Caco-2 (cell line): ENCODE data around the gene RRBP1. TPM values are rescaled to one million over a fixed set of nuclear protein-coding genes. Genes with fewer than 3 reads are reported as not detected.

Experiments used
- BruUV-seq: library from RNA; stranded (reverse); fragments of 400-500 nt; replicated peaks from 2 replicates; lab custom pipeline; 2021; lab: Mats Ljungman, UMichigan
- CTCF ChIA-PET: fragments of 300-600 bp; sonication (Branson Sonifier 250); formaldehyde crosslinking; loops from one replicate; lab custom pipeline; 2022; ENCODE audit warnings: antibody characterized with exemption; lab: Charles Lee
- POLR2A ChIA-PET: fragments of 300-600 bp; sonication (Branson Sonifier 250); formaldehyde crosslinking; loops from one replicate; lab custom pipeline; 2022; ENCODE audit warnings: antibody characterized with exemption; lab: Charles Lee
- DNase-seq, 2 experiments: peaks; one replicate each; pipeline versions ENCODE4 v3.0.0 to v3.0.0-alpha.2; 2020 to 2022
- H3K27me3 ChIP-seq: replicated peaks from 2 replicates; pipeline ENCODE4 v1.6.0; 2011; ENCODE audit warnings: low read length; ENCODE audit not compliant: control insufficient read depth, insufficient read depth
- H3K36me3 ChIP-seq: 2 replicates; pipeline ENCODE4 v1.5.1; 2011; ENCODE audit warnings: low read length; ENCODE audit not compliant: control insufficient read depth, insufficient read depth
- H3K4me1 ChIP-seq: fragments of 250-450 bp; sonication (Bioruptor Pico); 2 replicates; pipeline ENCODE4 v1.5.1; 2020; ENCODE audit warnings: mild to moderate bottlenecking
- H3K4me3 ChIP-seq: 2 replicates; pipeline ENCODE4 v1.5.1; 2011; ENCODE audit warnings: low read depth, mild to moderate bottlenecking, control low read depth, low read length
- H3K9me3 ChIP-seq: fragments of 250-450 bp; sonication (Bioruptor Pico); 2 replicates; pipeline ENCODE4 v1.5.1; 2020; ENCODE audit warnings: mild to moderate bottlenecking, moderate library complexity
- H3K27ac Mint-ChIP-seq: one replicate; pipeline ENCODE4 v1.8.0; 2022; ENCODE audit warnings: mixed read lengths; ENCODE audit not compliant: unreplicated experiment
- H3K27me3 Mint-ChIP-seq: one replicate; pipeline ENCODE4 v1.8.0; 2022; ENCODE audit warnings: mixed read lengths; ENCODE audit not compliant: insufficient read depth, unreplicated experiment
- H3K36me3 Mint-ChIP-seq: one replicate; pipeline ENCODE4 v1.8.0; 2022; ENCODE audit warnings: mild to moderate bottlenecking, mixed read lengths; ENCODE audit not compliant: insufficient read depth, unreplicated experiment
- H3K4me1 Mint-ChIP-seq: one replicate; pipeline ENCODE4 v1.8.0; 2022; ENCODE audit warnings: low read depth, mixed read lengths; ENCODE audit not compliant: unreplicated experiment
- H3K4me3 Mint-ChIP-seq: one replicate; pipeline ENCODE4 v1.8.0; 2022; ENCODE audit warnings: mild to moderate bottlenecking, moderate library complexity, mixed read lengths; ENCODE audit not compliant: unreplicated experiment
- H3K9me3 Mint-ChIP-seq: one replicate; pipeline ENCODE4 v1.8.0; 2022; ENCODE audit warnings: mixed read lengths; ENCODE audit not compliant: unreplicated experiment
- intact Hi-C: fragments of 100-400 bp; cut with micrococcal nuclease; formaldehyde crosslinking; loops from one replicate; pipeline ENCODE4 v1.10.0; 2022; ENCODE audit not compliant: unreplicated experiment
- total RNA-seq: library from RNA; stranded (reverse); gene quantifications from 2 replicates; pipeline ENCODE4 v1.2.3, GENCODE V29; 2022
- TF ChIP-seq, protein P1 (sequence below), 2 experiments: fragments of 200-600 bp in 1 of 2; IDR thresholded peaks; 1 replicate in 1 of 2; 2 replicates in 1 of 2; pipeline versions ENCODE4 v1.5.1 to v1.8.0; 2011 to 2022; ENCODE audit warnings: antibody characterized with exemption in 1 of 2, control low read depth in 1 of 2, inconsistent platforms in 1 of 2, low read depth in 1 of 2, low read length in 1 of 2, mild to moderate bottlenecking in 1 of 2, moderate library complexity in 1 of 2; ENCODE audit not compliant: insufficient read depth in 1 of 2, severe bottlenecking in 1 of 2, unreplicated experiment in 1 of 2

Gene RRBP1
- total RNA-seq, 1 experiment from 2014 or later: 758 TPM

DNA sequence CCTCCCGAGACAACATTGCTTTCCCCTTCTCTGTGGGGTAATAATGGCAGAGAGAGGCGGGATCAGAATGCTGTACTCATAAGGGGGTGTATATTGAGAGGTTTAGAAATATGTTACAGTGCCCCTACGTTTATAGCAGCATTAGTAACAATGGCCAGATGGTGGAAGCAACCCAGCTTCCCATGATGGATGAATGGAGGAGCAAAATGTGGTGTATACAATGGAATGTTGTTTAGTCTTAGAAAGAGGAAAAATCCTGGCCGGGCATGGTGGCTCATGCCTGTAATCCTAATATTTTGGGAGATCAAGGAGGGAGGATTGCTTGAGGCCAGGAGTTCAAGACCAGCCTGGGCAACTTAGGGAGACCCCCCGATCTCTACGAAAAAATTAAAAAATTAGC lies 30.7 kb upstream of the RRBP1 start:
- Mint-ChIP-seq H3K27me3 (no peaks in the 10 kb centered on the region), H3K4me1 (peaks cover 40% of the 10 kb centered on the region), H3K36me3 (peaks cover 30% of the 10 kb centered on the region), H3K4me3 (no peak overlapping the region), H3K27ac (peak overlapping the region; percentile 82), H3K9me3 (no peaks in the 10 kb centered on the region)
- H3K27me3 ChIP-seq: no peaks in the 10 kb centered on the region
- ChIA-PET POLR2A (no interaction called here), CTCF (no interaction called here)
- intact Hi-C loops: loop anchor here (10.0 kb wide), 1 partner anchor 112 kb away; no protein-coding TSS in a partner anchor
- peaks cover 63% of the 10 kb centered on the region for H3K4me1 ChIP-seq
- DNase-seq: no peak
- H3K4me3 ChIP-seq: no peak overlapping the region
- TF ChIP-seq, protein P1, sequence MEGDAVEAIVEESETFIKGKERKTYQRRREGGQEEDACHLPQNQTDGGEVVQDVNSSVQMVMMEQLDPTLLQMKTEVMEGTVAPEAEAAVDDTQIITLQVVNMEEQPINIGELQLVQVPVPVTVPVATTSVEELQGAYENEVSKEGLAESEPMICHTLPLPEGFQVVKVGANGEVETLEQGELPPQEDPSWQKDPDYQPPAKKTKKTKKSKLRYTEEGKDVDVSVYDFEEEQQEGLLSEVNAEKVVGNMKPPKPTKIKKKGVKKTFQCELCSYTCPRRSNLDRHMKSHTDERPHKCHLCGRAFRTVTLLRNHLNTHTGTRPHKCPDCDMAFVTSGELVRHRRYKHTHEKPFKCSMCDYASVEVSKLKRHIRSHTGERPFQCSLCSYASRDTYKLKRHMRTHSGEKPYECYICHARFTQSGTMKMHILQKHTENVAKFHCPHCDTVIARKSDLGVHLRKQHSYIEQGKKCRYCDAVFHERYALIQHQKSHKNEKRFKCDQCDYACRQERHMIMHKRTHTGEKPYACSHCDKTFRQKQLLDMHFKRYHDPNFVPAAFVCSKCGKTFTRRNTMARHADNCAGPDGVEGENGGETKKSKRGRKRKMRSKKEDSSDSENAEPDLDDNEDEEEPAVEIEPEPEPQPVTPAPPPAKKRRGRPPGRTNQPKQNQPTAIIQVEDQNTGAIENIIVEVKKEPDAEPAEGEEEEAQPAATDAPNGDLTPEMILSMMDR (IDR thresholded peaks at IDR 0.05; ENCODE audit: insufficient read depth in 1 of 2, low read depth in 1 of 2, low read length in 1 of 2, severe bottlenecking in 1 of 2, unreplicated experiment in 1 of 2): no peak
- no peaks in the 10 kb centered on the region for H3K36me3 ChIP-seq
- H3K9me3 ChIP-seq: no peaks in the 10 kb centered on the region
- BruUV-seq: no TSS peak

DNA sequence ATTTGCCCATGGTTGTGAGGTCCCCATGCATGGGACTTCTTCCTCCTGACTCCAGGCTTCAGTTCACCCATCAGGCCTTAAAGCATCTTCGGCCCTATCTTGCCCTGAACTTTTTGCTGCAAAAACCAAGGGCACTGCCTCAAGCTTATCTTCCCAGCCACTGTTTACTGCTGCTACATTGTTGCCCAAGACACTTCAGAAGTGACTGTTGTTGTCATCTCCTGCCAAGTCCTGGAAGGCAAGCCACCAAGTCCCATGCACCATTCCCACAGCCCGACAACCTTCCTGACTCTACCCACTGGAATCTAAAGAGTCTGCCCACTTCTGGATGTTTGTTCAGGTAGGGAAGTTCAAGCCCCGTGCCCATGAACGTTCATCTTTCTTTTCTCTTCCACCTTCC lies 30.2 kb upstream of the RRBP1 start:
- peaks cover 30% of the 10 kb centered on the region for H3K36me3 Mint-ChIP-seq
- CTCF ChIA-PET: no interaction called here
- H3K36me3 ChIP-seq: no peaks in the 10 kb centered on the region
- H3K27me3 Mint-ChIP-seq: no peaks in the 10 kb centered on the region
- DNase-seq: no peak
- BruUV-seq: no TSS peak
- no peaks in the 10 kb centered on the region for H3K9me3 Mint-ChIP-seq
- TF ChIP-seq, protein P1 (IDR thresholded peaks at IDR 0.05; ENCODE audit: insufficient read depth in 1 of 2, low read depth in 1 of 2, low read length in 1 of 2, severe bottlenecking in 1 of 2, unreplicated experiment in 1 of 2): no peak
- no peaks in the 10 kb centered on the region for H3K9me3 ChIP-seq
- intact Hi-C loops: loop anchor here (10.0 kb wide), 1 partner anchor 113 kb away; no protein-coding TSS in a partner anchor
- peaks cover 40% of the 10 kb centered on the region for H3K4me1 Mint-ChIP-seq
- H3K4me3 ChIP-seq: no peak overlapping the region
- H3K27ac Mint-ChIP-seq: peak overlapping the region; percentile 82
- no peak overlapping the region for H3K4me3 Mint-ChIP-seq
- POLR2A ChIA-PET: no interaction called here
- no peaks in the 10 kb centered on the region for H3K27me3 ChIP-seq
- H3K4me1 ChIP-seq: peaks cover 68% of the 10 kb centered on the region

DNA sequence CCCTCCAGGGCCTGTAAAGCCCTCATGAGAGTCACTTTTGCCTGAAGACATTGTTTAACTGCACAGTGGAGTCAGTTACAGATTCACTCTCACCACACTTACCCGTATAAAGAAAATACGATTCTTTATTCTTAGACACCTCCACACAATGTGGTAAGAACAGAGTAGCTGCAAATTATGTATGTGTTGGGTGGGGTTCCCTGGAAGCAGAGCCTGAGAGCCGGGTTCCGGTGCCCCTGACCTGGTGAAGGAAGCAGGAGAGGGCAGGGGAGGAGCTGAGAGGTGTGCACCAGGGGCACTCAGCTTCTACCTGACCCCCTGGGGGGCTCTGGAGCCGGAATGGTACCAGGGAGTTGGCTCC lies 29.2 kb upstream of the RRBP1 start:
- H3K9me3 Mint-ChIP-seq: no peaks in the 10 kb centered on the region
- intact Hi-C loops: loop anchor here (10.0 kb wide), 1 partner anchor 114 kb away; no protein-coding TSS in a partner anchor
- DNase-seq: no peak
- H3K4me1 ChIP-seq: peaks cover 76% of the 10 kb centered on the region
- peak overlapping the region; percentile 68 for H3K4me3 Mint-ChIP-seq
- H3K4me1 Mint-ChIP-seq: peaks cover 48% of the 10 kb centered on the region
- H3K27ac Mint-ChIP-seq: peak overlapping the region; percentile 82
- no peaks in the 10 kb centered on the region for H3K36me3 ChIP-seq
- ChIA-PET POLR2A (interaction anchor here (4.0 kb wide), 1 partner anchor 28 kb away, joined by 73 read pairs; the partner anchor contains the start of gene RRBP1), CTCF (interaction anchor here (0.7 kb wide), 1 partner anchor 29 kb away, joined by 3 read pairs; the partner anchor contains the start of gene RRBP1)
- no TSS peak for BruUV-seq
- no peaks in the 10 kb centered on the region for H3K9me3 ChIP-seq
- H3K4me3 ChIP-seq: no peak overlapping the region
- TF ChIP-seq, protein P1 (IDR thresholded peaks at IDR 0.05; ENCODE audit: insufficient read depth in 1 of 2, low read depth in 1 of 2, low read length in 1 of 2, severe bottlenecking in 1 of 2, unreplicated experiment in 1 of 2): no peak
- H3K27me3 Mint-ChIP-seq: no peaks in the 10 kb centered on the region
- H3K36me3 Mint-ChIP-seq: peaks cover 30% of the 10 kb centered on the region
- H3K27me3 ChIP-seq: no peaks in the 10 kb centered on the region
